ENCODE data around the gene TAS2R30.
A peak's percentile ranks its signal among the peaks of the same experiment; 100 is the strongest.

TAS2R30 gene, protein sequence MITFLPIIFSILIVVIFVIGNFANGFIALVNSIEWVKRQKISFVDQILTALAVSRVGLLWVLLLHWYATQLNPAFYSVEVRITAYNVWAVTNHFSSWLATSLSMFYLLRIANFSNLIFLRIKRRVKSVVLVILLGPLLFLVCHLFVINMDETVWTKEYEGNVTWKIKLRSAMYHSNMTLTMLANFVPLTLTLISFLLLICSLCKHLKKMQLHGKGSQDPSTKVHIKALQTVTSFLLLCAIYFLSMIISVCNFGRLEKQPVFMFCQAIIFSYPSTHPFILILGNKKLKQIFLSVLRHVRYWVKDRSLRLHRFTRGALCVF

DNA sequence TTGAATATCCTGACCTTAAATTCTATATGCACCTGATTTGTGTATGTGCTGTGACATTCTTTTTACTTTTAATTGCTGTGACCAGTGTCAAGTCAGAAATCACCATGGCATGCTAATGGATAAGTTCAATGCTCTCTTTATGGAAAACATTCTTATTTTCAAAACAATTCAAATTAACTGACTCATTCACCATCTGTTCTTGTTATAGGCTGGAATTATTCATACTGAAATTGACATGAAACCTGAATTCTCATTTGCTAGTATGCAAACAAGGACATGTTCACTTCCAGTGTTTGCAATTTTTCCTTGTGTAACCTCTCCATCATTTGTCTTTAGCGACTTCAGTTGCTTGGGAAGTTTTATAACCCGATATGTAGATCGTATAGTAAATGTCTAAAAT is at the start of gene TAS2R30:
TAS2R30 (minus strand) TSS at position 340 of the 400 bp plus-strand sequence. CDS start 400 bp downstream, outside the sequence.
- TF ChIP-seq ZFX (IDR thresholded peaks at IDR 0.05; ENCODE audit: borderline replicate concordance) (no peak), CTCF (IDR thresholded peaks at IDR 0.05) (no peak)
- no peak within 1 kb of the TSS for H3K27ac ChIP-seq

DNA sequence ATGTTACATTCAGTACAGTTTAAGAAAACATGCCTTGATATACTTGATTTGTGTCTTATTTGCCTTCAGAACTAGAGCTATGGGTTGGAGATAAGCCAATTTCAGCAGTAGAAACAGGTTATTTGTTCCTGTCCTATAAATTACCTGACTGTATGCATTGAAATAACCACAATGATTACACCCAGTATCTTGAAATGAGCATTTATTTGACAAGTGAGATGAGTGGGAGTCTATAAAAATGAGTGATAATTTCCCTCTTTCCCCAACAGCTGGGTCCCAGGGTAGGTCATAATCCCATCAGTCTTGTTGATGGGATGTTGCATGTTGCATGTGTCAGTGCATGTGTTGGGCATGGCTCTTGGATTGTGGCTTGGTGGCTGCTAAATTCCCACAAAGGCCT is 48.6 kb upstream of the TAS2R30 start:
- TF ChIP-seq ZFX (IDR thresholded peaks at IDR 0.05; ENCODE audit: borderline replicate concordance) = no peak
- no peak for TF ChIP-seq CTCF (IDR thresholded peaks at IDR 0.05)
- H3K27ac ChIP-seq = no peak overlapping the region

DNA sequence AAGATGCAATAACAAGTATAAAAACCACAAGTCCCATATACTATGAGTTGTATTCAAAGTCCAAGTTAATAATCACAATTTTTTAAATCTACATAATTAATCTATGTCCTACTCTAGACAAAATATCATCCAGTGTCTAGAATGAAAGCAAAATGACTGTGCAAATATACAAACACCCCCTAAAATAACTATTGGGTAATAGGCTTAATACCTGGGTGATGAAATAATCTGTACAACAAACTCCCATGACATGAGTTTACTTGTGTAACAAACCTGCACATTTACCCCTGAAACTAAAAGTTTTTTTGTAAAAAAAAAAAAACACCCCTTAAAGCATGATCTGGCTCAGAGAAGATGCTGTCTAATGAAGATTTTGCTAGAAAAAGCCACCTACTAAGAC is 48.1 kb upstream of the TAS2R30 start:
- TF ChIP-seq ZFX (IDR thresholded peaks at IDR 0.05; ENCODE audit: borderline replicate concordance) (no peak), CTCF (IDR thresholded peaks at IDR 0.05) (no peak)
- H3K27ac ChIP-seq = no peak overlapping the region

DNA sequence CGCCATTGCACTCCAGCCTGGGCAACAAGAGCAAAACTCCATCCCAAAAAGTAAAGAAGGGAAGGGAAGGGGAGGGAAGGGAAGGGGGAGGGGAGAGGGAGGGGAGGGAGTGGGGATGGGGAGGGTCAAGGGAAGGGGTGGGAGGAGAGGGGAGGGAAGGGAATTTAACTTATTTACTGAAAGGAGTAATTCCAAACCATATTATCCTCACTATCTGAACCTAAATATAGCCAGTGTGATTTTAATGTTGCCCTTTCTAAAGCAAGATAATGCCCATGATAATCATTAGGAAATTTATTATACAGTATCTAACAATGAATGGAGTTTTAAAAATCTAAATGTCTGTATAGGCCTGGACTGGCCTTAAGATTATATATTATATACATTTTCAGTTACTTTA is 43.8 kb upstream of the TAS2R30 start:
- TF ChIP-seq ZFX (IDR thresholded peaks at IDR 0.05; ENCODE audit: borderline replicate concordance) (no peak), CTCF (IDR thresholded peaks at IDR 0.05) (no peak)
- no peak overlapping the region for H3K27ac ChIP-seq

GRCh38 chr12:11174022-11174421 is 39.6 kb upstream of the TAS2R30 start:
- TF ChIP-seq ZFX (IDR thresholded peaks at IDR 0.05; ENCODE audit: borderline replicate concordance) (no peak), CTCF (IDR thresholded peaks at IDR 0.05) (no peak)
- H3K27ac ChIP-seq = no peak overlapping the region

DNA sequence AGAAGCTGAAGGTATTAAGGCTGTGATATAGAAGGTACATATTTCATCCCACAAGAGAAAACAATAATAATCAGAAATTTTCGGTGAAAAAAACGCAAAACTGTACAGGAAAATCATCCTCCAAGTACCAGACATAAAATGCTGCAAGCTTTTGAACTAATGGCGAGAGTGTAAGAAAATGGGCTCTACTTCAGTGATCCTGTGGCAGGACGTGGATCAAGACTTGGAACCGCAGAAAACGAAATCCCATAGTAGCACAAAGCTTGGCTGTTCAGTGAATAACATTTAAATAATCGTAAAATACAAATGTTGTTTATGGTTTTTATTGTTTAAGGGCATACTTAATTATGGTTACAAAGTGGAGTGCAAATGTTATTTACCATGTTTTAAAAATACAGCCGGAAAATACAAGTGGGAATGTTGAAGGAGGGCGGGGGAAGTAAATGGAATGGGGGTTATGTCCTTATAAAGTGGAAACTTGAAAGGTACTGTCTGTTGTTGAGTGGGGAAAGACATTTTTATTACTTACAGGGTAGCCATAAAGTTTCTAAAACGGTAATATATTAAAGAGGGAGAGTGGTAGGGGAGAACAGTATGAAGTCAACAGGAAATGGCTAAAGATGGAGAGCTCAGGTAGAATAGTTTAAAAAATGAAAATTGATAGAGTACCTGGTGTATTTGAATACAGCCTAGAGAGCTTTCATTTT is 37.7 kb upstream of the TAS2R30 start:
- H3K27ac ChIP-seq = peak overlapping the region; percentile 95
- TF ChIP-seq CTCF (IDR thresholded peaks at IDR 0.05) (no peak), ZFX (IDR thresholded peaks at IDR 0.05; ENCODE audit: borderline replicate concordance) (no peak)

All from 22Rv1 (cell line).